GM04503 (cell line): ENCODE data around the gene LRRN1.

ENCODE experiments used
- DNase-seq: peaks from one replicate; pipeline ENCODE4 v3.0.0-alpha.2; 2012; ENCODE audit warnings: low read depth

Gene LRRN1

DNA sequence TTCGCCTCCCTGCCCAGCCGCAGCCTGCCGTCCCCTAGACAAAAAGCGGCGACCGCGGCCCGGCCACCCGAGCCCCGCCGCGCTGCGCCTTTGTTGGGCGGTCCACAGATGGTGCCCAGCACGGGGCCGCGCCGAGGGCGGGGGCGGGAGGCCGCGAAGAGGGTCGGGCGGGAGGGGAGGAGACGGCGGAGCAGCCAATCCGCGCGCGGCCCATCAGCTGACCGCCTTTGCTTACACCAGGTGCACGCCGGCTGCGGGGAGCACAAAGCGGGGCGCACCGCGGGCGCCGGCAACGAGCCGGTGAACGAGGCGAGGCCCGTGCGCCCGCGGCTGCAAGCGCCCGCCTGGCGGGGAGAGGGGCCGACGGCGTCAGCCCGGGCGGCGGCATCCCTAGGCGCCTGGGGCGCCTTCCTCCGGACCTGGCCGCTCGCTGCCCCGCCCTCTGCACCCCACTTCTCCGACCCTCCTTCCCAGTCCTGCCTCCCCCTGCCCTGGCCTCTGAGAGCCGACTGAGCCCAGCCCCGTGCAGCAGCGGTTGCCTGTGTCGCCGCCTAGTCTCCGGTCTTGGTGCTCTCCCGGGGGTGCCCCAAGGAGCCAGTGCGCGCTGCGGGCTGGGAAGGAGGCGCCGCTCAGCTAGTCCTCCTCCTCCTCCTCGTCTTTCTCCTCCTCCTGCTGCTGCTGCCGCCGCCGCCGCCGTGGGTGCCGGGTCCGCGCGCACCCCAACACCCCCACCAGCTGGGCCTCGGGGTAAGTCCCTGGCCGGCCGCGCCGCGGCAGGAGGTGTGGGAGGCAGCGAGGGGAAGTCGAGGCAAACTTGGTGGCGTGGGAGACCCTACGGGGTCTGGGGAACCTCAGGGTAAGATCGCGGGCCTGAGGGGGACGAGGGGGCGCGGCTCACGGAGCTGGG, at the start of gene LRRN1:
TSS of gene LRRN1 (plus strand) at position 259 of the 907 bp plus-strand sequence. CDS start 45,211 bp downstream, outside the sequence.
- no peak for DNase-seq

- no peak for DNase-seq
Observed at GRCh38 chr3:3753416-3753815, 45.8 kb upstream of the LRRN1 start.

DNA sequence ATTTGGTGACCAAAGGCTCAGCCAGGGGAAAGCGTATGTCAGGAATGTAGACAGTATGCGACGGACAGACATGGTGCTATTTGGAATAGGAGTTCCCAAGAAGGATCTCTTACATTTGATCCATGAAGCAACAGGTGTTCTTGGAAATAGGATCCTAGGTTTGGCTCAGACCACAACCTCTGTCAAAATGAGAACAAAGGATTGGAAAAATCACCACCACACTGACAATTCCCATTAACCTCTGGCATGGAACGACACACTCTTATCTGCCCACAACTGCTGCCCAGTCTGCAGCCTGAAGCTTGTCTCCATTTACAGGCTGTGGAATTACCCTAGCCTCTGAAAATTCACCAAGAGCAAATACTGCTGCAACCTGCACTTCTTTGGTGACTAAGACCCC, 33.6 kb upstream of the LRRN1 start:
- DNase-seq = no peak

GRCh38 chr3:3766140-3766539, 33.1 kb upstream of the LRRN1 start:
- DNase-seq = no peak

- no peak for DNase-seq
Observed at GRCh38 chr3:3771094-3771493, 28.1 kb upstream of the LRRN1 start.

DNA sequence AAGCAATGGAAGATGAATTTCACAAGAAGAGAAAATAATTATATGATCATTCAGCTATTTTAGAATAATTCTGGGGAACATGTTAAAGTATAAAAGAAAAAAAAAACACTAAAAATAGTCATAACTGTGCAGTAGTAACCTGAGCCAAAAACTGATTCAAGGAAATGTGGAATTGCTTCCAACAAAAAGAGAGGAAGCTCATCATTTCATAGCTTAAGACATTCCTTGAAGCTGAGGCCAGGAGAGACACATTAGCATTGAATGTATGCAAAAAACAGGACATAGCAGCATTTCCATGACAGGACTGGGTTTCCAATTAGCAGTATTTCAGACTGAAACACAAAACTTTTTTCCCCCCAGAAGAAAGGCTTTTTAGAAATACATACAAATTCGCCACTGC, 27.7 kb upstream of the LRRN1 start:
- no peak for DNase-seq

- DNase-seq = no peak
Observed at GRCh38 chr3:3772338-3772737, 26.9 kb upstream of the LRRN1 start.

DNA sequence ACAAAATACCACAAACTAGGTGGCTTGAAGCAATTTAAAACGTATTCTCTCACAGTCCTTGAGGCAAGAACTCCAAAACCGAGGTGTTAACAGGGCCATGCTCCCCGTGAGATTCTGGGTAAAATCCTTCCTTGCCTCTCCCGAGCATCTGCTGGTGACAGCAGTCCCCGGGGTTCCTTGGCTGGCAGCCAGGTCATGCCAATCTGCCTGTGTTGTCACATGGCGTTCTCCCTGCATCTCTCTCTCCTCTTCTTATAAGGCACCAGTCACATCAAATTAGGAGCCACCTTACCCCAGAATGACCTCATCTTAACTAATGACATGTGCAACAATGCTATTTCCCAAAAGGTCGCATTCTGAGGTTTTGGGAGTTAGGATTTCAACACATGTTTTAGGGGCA, 26.3 kb upstream of the LRRN1 start:
- no peak for DNase-seq

- no peak for DNase-seq
Observed at GRCh38 chr3:3776607-3777006, 22.6 kb upstream of the LRRN1 start.

DNA sequence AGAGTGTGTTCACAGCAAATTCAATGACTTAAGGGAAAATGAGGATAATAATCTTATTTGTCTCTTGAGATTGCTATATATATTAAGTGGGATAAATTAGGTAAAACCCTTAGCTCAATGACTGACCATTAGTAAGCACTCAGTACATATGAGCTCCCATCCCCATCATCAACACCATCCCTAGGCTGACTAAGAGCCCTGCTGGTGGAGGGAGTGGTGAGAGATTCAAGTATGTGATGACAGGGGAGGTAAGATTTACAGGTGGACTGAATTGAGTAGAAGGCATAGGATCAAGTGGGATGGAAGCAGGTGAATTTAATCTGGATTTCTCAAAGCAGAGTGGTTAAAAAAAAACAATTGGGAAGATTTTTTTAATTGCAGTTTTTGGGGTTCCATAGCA, 21.0 kb upstream of the LRRN1 start:
- DNase-seq = no peak

DNA sequence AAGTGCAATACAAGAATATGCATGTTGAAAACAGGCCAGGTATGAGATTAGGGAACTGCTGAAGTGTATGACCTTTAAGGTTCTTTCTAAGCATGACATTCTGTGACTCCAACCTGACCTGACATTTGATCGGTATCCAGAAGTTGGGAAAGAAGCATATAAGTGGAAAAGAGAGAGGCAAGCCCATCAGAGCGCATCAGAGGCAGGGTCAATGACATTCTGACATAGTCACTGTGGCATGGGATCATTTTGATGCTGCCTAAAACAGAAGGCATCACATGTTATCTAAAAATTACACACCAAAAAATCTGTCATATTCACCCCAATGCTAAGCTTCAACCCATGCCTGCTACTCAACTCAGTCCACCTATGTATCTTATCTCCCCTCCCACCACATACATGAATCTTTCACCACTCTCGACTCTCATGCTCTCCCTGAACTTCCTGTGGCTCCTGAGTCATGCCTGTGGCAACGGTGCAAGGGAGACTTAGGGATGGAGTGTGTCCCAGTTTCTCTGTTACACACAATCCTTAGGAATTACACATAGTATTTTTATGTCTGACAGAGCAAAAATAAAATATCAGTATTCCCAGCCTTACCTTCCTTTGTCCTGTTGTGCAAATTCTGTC, 20.5 kb upstream of the LRRN1 start:
- DNase-seq = no peak

- DNase-seq = no peak
Observed at GRCh38 chr3:3782457-3782856, 16.8 kb upstream of the LRRN1 start.

DNA sequence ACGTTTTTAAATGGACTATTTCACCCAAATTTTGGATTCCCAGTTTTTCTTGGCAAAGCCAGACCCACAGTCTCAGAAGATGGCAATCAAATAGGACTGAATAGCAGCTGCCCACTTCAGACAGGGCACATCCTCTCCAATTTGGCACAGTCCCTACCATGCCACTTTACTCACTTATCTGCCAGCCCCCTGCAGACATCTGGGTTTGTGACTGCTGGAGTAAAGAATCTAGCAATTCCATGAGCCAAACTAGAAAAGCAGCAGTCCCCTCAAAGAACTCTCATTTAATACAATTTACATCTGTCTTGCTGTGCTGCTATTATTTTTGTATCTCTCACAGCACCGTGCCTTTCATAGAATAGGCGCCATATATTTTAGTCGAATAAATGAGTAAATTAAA, 16.0 kb upstream of the LRRN1 start:
- DNase-seq = no peak

GRCh38 chr3:3783696-3784095, 15.5 kb upstream of the LRRN1 start:
- DNase-seq = no peak

GRCh38 chr3:3792391-3792790, 6.8 kb upstream of the LRRN1 start:
- no peak for DNase-seq

- no peak for DNase-seq
Observed at GRCh38 chr3:3798631-3799113, 559 bp upstream of the LRRN1 start.

- DNase-seq = no peak
Observed at GRCh38 chr3:3800080-3800455, 837 bp downstream of the LRRN1 start.

DNA sequence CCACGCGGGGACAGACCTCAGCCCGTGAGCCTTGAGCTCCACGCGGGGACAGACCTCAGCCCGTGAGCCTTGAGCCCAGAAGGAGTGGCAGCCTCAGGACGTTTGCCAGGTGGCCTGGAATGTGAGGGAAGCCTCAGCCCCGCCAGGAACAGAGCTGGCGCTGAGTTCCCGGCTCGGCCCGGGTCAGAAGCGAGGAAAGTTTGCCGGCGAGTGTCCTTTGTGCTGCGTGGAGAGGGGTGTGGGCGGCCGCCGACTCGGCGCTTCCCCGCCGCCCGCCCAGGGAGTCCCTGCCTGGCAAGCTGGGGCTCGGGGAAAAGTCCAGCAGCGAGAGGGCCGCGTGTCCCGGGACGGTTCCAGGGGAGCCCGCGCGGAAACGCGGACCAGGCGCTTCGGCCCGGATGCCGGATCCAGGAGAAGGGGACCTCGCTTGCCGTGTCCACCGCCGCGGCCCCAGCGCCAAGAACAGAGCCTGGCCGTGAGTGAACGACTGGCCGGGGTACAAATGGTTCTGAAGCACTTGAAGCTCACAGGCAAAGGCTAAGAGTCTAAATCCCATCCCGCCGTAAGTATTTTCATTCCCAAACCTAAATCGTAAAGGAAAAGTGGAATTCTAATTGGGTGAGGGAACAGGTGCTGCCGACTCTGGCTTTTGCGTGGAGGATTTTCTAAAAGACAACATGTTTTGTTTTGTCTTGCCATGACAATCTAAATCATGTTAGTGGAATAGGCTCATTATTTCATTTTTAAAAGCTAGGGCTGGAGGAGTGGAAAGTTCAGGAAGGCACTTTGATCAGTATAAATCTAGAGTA, 1.7 kb downstream of the LRRN1 start:
- no peak for DNase-seq

GRCh38 chr3:3801494-3801841, 2.2 kb downstream of the LRRN1 start:
- no peak for DNase-seq

DNA sequence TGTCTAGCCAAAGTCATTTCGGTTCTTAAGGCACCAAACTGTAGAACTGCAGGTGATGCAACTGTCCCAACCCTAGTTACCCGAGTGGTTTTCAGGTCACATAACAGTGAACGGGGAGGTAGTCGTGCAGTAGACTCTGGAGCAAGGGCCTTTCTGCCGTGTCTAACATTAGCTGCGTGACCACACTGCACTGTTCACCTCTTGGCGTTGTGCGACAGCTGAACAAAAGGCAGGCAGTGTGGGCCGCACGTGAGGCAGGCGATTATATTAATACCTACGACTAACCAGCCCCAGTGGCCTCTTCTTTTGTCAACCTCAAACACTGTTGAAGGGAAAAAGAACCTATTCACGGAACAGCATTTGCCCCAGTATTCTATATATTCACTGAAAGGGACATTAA, 2.8 kb downstream of the LRRN1 start:
- DNase-seq = no peak

GRCh38 chr3:3804560-3804959, 5.3 kb downstream of the LRRN1 start:
- DNase-seq = no peak

DNA sequence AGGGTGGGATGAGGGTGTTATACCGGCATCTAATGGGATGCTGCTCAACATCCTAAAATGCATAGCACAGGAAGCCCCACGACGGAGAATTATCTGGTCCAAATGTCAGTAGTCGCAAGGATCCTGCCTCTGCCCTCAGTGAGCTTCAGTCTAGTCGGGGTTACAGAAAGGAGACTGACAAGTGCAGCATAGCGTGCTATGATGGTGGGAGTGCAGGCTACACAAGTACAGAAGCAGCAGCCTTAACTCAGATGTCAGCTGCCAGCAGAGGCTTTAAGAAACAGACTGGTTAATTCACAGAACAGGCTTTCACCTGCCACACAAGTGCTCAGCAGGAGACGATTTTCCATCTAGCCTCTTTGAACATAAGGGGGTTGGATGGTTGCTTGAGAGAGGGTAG, 6.9 kb downstream of the LRRN1 start:
- DNase-seq = no peak

GRCh38 chr3:3806856-3807255, 7.6 kb downstream of the LRRN1 start:
- DNase-seq = no peak
